ENCODE data around the gene SNX1. TPM values are rescaled to one million over a fixed set of nuclear protein-coding genes. Genes with fewer than 3 reads are reported as not detected.

The SNX1 gene
- total and polyA plus RNA-seq, 2 of the 13 experiments (the other 11 are each of a cell fraction or from before 2014, with no cell fraction given): 29.3 to 60.1 TPM

DNA sequence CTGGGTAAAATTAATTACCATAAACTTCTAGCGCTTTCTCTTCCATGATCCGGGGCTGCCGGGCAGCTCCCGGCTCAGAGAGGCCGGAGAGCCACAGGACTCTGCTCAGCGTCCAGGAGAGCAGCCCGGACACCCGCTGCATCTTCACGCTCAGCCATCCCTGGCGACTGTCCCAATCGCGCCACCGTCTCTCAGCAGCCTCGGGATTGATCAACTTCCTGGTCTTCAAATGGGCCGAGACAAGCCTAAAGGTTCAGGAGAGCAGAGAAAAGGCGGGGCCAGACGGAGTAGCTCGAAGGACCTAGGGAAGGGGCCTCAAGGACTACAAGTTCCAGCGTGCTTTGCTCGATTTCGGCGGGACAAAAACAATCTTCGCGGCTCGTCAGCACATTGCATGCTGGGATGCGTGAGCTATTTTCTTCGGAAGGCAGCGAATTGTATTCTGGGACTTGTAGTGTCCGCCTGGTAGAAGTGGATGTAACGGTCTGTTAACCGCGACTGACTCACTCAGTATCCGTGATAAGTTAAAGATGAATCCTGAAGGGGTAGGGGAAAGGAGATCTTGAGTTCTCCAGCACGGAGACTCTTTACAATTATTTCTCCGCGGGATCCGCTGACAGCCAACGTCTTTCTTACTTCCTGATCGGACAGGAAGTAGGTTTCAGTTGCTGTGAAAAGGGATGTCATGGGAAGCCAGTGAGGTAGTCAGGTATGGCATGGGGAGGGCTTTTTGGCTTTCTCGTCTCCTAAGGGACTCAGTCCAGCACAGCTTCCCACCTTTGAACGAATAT lies 2.0 kb upstream of the SNX1 start, which contains the start of gene CIAO2A (continued):
- TF ChIP-seq RERE (CRISPR knock-in tag; IDR thresholded peaks at IDR 0.05; ENCODE audit: low read depth) (no peak), RBM22 (optimal IDR thresholded peaks at IDR 0.05; ENCODE audit: low read length) (no peak), CBX1 (IDR thresholded peaks at IDR 0.05; ENCODE audit: low read depth) (no peak), SMAD3 (CRISPR knock-in tag; IDR thresholded peaks at IDR 0.05) (peak; percentile 70; the same call in 1 of the 2 replicates), TAF1 (CRISPR knock-in tag; IDR thresholded peaks at IDR 0.05) (no peak; the same call in 1 of the 2 replicates), ZNF44 (CRISPR knock-in tag; IDR thresholded peaks at IDR 0.05) (peak; percentile 13; the same call in 1 of the 2 replicates), ATF1 (CRISPR knock-in tag; IDR thresholded peaks at IDR 0.05) (peak; percentile 94), ZNF296 (CRISPR knock-in tag; conservative IDR thresholded peaks at IDR 0.05) (no peak), EED (CRISPR knock-in tag; IDR thresholded peaks at IDR 0.05) (no peak)
- TF ChIP-seq, protein P1, sequence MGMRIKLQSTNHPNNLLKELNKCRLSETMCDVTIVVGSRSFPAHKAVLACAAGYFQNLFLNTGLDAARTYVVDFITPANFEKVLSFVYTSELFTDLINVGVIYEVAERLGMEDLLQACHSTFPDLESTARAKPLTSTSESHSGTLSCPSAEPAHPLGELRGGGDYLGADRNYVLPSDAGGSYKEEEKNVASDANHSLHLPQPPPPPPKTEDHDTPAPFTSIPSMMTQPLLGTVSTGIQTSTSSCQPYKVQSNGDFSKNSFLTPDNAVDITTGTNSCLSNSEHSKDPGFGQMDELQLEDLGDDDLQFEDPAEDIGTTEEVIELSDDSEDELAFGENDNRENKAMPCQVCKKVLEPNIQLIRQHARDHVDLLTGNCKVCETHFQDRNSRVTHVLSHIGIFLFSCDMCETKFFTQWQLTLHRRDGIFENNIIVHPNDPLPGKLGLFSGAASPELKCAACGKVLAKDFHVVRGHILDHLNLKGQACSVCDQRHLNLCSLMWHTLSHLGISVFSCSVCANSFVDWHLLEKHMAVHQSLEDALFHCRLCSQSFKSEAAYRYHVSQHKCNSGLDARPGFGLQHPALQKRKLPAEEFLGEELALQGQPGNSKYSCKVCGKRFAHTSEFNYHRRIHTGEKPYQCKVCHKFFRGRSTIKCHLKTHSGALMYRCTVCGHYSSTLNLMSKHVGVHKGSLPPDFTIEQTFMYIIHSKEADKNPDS (CRISPR knock-in tag; IDR thresholded peaks at IDR 0.05): no peak
- TF ChIP-seq, protein P2, sequence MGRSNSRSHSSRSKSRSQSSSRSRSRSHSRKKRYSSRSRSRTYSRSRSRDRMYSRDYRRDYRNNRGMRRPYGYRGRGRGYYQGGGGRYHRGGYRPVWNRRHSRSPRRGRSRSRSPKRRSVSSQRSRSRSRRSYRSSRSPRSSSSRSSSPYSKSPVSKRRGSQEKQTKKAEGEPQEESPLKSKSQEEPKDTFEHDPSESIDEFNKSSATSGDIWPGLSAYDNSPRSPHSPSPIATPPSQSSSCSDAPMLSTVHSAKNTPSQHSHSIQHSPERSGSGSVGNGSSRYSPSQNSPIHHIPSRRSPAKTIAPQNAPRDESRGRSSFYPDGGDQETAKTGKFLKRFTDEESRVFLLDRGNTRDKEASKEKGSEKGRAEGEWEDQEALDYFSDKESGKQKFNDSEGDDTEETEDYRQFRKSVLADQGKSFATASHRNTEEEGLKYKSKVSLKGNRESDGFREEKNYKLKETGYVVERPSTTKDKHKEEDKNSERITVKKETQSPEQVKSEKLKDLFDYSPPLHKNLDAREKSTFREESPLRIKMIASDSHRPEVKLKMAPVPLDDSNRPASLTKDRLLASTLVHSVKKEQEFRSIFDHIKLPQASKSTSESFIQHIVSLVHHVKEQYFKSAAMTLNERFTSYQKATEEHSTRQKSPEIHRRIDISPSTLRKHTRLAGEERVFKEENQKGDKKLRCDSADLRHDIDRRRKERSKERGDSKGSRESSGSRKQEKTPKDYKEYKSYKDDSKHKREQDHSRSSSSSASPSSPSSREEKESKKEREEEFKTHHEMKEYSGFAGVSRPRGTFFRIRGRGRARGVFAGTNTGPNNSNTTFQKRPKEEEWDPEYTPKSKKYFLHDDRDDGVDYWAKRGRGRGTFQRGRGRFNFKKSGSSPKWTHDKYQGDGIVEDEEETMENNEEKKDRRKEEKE (IDR thresholded peaks at IDR 0.05): no peak
- TF ChIP-seq, protein P3, sequence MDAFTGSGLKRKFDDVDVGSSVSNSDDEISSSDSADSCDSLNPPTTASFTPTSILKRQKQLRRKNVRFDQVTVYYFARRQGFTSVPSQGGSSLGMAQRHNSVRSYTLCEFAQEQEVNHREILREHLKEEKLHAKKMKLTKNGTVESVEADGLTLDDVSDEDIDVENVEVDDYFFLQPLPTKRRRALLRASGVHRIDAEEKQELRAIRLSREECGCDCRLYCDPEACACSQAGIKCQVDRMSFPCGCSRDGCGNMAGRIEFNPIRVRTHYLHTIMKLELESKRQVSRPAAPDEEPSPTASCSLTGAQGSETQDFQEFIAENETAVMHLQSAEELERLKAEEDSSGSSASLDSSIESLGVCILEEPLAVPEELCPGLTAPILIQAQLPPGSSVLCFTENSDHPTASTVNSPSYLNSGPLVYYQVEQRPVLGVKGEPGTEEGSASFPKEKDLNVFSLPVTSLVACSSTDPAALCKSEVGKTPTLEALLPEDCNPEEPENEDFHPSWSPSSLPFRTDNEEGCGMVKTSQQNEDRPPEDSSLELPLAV (CRISPR knock-in tag; conservative IDR thresholded peaks at IDR 0.05; ENCODE audit: low read depth): no peak
- TF ChIP-seq, protein P4, sequence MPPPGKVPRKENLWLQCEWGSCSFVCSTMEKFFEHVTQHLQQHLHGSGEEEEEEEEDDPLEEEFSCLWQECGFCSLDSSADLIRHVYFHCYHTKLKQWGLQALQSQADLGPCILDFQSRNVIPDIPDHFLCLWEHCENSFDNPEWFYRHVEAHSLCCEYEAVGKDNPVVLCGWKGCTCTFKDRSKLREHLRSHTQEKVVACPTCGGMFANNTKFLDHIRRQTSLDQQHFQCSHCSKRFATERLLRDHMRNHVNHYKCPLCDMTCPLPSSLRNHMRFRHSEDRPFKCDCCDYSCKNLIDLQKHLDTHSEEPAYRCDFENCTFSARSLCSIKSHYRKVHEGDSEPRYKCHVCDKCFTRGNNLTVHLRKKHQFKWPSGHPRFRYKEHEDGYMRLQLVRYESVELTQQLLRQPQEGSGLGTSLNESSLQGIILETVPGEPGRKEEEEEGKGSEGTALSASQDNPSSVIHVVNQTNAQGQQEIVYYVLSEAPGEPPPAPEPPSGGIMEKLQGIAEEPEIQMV (CRISPR knock-in tag; IDR thresholded peaks at IDR 0.05; ENCODE audit: low read depth): no peak

All from HepG2 (cell line).